GM19238 (cell line): ENCODE measurements around the gene SCYGR5.
"Not testable (repeated sequence)": the region's sequence is repeated elsewhere in the genome, so short reads cannot be mapped to it uniquely, and the experiment has no call there.

Source experiments
- DNase-seq: peaks from one replicate; pipeline ENCODE4 v3.0.0; 2011; ENCODE audit warnings: low spot score; ENCODE audit not compliant: insufficient read length

Gene SCYGR5

DNA sequence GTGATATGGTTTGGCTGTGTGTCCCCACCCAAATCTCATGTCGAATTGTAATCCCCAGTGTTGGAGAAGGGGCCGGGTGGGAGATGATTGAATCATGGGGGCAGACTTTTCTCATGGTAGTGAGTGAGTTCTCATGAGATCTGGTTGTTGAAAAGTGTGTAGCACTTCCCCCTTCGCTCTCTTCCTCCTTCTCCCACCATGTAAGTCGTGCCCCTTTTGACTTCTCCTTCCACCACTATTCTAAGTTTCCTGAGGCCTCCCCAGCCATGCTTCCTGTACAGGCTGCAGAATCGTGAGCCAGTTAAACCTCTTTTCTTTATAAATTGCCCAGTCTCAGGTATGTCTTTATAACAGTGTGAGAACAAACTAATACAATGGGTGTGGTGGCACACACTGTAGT is 7.0 kb downstream of the SCYGR5 start:
- not testable (repeated sequence) for DNase-seq

- DNase-seq: no peak
Observed at GRCh38 chr2:227674485-227674884, 7.9 kb downstream of the SCYGR5 start.

- no peak for DNase-seq
Observed at GRCh38 chr2:227677928-227678327, 11.3 kb downstream of the SCYGR5 start.

- DNase-seq: no peak
Observed at GRCh38 chr2:227684258-227684657, 17.7 kb downstream of the SCYGR5 start.

- DNase-seq: no peak
Observed at GRCh38 chr2:227687189-227687588, 20.6 kb downstream of the SCYGR5 start.

DNA sequence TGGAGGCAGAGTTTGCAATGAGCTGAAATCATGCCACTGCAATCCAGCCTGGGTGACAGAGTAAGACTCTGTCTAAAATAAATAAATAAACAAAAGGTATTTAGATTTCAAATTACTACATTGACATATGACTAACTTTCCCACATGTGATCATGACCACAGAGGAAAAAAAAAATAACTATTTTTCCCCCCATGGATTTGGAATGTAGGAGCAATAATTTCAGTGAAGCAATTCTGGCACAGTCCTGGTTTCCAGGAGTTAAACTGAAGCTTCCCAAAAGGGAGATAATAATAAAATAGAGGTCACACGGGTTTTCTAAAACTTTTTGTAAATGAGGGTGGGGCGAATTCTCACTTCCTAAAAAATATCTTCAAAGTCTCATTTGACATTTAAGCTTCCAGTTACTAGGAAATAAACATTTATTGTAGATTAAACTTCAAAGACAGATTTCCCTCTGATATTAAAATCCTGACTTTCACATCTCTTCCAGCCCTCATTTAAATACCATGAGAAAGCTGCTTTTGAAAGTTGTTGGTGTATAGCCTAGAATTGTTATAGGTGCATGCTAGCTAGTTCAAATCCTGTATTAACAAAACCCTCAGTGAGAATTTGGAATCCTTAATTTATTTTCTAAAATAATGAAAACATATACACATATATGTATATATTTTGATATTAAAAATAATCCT is 30.5 kb downstream of the SCYGR5 start:
- DNase-seq: no peak

DNA sequence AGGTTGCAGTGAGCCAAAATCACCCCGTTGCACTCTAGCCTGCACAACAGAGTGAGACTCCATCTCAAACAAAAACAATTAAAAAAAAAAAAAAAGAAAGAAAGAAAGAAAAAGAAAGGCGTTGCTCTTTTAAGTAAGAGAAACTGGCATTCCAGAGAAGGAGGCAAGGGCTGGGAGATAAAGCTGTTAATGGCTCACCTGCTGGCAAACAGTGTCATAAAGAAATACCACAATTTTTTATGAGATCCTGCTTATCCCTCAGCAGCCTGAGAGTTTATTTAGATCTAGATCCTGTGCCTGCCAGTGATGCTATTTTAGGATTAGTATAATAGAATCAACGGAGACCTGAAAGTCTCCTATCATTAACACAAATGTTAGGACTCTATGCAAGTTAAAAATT is 35.0 kb downstream of the SCYGR5 start:
- DNase-seq: no peak

DNA sequence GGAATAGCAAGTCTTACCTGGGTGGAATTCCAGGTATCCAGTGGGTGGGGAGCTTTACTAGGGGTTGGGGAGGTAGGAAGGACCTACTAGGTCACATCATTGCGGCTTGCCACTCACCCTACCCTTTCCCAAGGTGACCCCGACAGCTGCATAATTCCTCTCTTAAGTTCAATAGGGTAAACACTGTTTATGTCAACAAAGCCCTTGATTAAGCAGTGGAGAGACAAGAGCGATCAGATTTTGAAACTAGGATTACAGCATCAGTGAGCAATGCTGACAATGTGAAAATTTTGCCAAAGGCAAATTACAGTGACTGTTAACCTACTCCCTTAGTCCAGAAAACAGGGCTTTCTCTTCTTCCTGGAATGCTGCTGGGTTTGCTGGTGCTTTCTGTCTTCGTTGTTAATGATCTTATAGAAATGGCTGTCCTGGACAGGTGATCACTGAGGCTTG is 36.7 kb downstream of the SCYGR5 start:
- DNase-seq: no peak

GRCh38 chr2:227703961-227704360 is 37.4 kb downstream of the SCYGR5 start:
- no peak for DNase-seq

- DNase-seq: no peak
Observed at GRCh38 chr2:227706859-227707258, 40.3 kb downstream of the SCYGR5 start.

GRCh38 chr2:227707390-227707789 is 40.8 kb downstream of the SCYGR5 start:
- DNase-seq: no peak

DNA sequence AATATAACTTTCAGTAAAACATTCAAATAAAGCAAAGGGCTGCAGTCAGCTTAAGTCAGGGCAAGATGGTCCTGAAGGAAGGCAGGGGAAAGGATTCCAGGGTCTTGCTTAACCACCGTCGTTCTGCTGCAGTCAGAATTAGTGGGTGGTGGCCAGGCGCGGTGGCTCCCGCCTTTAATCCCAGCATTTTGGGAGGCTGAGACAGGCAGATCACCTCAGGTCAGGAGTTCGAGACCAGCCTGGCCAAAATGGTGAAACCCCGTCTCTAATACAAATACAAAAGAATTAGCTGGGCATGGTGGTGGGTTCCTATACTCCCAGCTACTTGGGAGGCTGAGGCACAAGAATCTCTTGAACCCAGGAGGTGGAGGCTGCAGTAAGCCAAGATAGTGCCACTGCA is 44.4 kb downstream of the SCYGR5 start:
- DNase-seq: no peak

GRCh38 chr2:227713291-227713690 is 46.7 kb downstream of the SCYGR5 start:
- DNase-seq: no peak

GRCh38 chr2:227716501-227716900 is 49.9 kb downstream of the SCYGR5 start:
- DNase-seq: no peak
